Calu3 (cell line): ENCODE measurements around the gene PTGFRN. TPM values are rescaled to one million over a fixed set of nuclear protein-coding genes. Genes with fewer than 3 reads are reported as not detected.

Experiments used
- BruUV-seq: library from RNA; stranded (reverse); fragments of 400-500 nt; replicated peaks from 2 replicates; lab custom pipeline; 2021; lab: Mats Ljungman, UMichigan
- CTCF ChIA-PET: fragments of 300-600 bp; sonication (Branson Sonifier 250); formaldehyde crosslinking; loops from one replicate; lab custom pipeline; 2022; ENCODE audit warnings: antibody characterized with exemption; lab: Charles Lee
- DNase-seq: peaks from one replicate; pipeline ENCODE4 v3.0.0; 2022
- H3K27ac Mint-ChIP-seq: one replicate; pipeline ENCODE4 v1.8.0; 2022; ENCODE audit warnings: mixed read lengths; ENCODE audit not compliant: unreplicated experiment
- H3K27me3 Mint-ChIP-seq: one replicate; pipeline ENCODE4 v1.8.0; 2022; ENCODE audit warnings: mixed read lengths; ENCODE audit not compliant: unreplicated experiment
- H3K36me3 Mint-ChIP-seq: one replicate; pipeline ENCODE4 v1.8.0; 2022; ENCODE audit warnings: mild to moderate bottlenecking, moderate library complexity, mixed read lengths; ENCODE audit not compliant: insufficient read depth, unreplicated experiment
- H3K4me1 Mint-ChIP-seq: one replicate; pipeline ENCODE4 v1.8.0; 2022; ENCODE audit warnings: mild to moderate bottlenecking, low read depth, mixed read lengths; ENCODE audit not compliant: unreplicated experiment
- H3K4me3 Mint-ChIP-seq: one replicate; pipeline ENCODE4 v1.8.0; 2022; ENCODE audit warnings: mild to moderate bottlenecking, low read depth, moderate library complexity, mixed read lengths; ENCODE audit not compliant: unreplicated experiment
- H3K9me3 Mint-ChIP-seq: one replicate; pipeline ENCODE4 v1.8.0; 2022; ENCODE audit warnings: low read depth, mixed read lengths; ENCODE audit not compliant: unreplicated experiment
- intact Hi-C: fragments of 100-400 bp; cut with micrococcal nuclease; formaldehyde crosslinking; loops from one replicate; pipeline ENCODE4 v1.10.0; 2022; ENCODE audit not compliant: unreplicated experiment
- total RNA-seq: library from RNA; stranded (reverse); gene quantifications from 2 replicates; pipeline ENCODE4 v1.2.3, GENCODE V29; 2022
- TF ChIP-seq, protein P1 (sequence below): fragments of 200-600 bp; IDR thresholded peaks from one replicate; pipeline ENCODE4 v1.8.0; 2022; ENCODE audit warnings: antibody characterized with exemption; ENCODE audit not compliant: unreplicated experiment

Gene PTGFRN
- total RNA-seq, 1 experiment from 2014 or later: 44.6 TPM

DNA sequence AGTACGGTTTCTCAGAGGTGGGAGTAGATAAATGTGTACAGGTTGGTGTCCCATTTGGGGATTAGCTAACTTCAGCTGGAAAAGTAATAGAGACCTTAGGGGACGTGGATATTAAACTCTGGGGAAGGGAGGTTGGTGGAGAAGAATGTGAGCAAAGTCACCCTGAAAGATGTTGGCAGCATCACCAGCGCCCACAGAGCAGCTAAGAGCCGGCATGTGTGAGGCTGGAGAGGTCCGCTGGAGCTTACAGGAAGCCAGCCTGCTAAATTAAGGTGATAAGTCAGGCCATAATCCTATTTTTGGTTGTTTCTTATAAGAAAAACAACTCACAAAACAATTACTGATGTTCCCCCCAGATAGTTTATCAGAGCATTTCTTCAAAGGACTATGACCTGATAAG is 12.2 kb downstream of the PTGFRN start:
- Mint-ChIP-seq H3K27ac (no peak overlapping the region), H3K36me3 (no peaks in the 10 kb centered on the region), H3K9me3 (no peaks in the 10 kb centered on the region), H3K4me1 (no peaks in the 10 kb centered on the region), H3K4me3 (no peak overlapping the region), H3K27me3 (no peaks in the 10 kb centered on the region)
- intact Hi-C loops: no loop called here
- TF ChIP-seq, protein P1, sequence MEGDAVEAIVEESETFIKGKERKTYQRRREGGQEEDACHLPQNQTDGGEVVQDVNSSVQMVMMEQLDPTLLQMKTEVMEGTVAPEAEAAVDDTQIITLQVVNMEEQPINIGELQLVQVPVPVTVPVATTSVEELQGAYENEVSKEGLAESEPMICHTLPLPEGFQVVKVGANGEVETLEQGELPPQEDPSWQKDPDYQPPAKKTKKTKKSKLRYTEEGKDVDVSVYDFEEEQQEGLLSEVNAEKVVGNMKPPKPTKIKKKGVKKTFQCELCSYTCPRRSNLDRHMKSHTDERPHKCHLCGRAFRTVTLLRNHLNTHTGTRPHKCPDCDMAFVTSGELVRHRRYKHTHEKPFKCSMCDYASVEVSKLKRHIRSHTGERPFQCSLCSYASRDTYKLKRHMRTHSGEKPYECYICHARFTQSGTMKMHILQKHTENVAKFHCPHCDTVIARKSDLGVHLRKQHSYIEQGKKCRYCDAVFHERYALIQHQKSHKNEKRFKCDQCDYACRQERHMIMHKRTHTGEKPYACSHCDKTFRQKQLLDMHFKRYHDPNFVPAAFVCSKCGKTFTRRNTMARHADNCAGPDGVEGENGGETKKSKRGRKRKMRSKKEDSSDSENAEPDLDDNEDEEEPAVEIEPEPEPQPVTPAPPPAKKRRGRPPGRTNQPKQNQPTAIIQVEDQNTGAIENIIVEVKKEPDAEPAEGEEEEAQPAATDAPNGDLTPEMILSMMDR: no peak
- DNase-seq: no peak
- BruUV-seq: no TSS peak
- CTCF ChIA-PET: no interaction called here

DNA sequence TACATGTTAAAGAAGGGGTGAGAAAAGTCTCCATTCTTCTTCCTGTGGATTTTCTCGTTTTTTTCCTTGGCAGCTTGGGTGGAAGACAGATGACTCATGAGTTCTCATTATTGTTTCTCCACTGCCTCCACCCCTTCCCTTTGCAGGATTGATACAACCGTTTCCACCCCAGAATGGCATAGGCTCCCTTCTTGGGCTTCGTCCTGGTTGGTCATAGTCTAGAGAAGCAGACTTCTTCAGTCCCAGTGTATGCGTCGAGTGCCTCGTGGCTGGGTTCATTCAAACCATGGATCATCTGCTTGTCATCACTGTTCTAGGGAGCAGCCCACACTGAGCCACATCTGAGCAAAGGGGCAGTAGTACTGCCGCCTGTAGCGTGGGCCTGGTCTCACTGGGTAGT is 13.7 kb downstream of the PTGFRN start:
- Mint-ChIP-seq H3K27me3 (no peaks in the 10 kb centered on the region), H3K4me1 (no peaks in the 10 kb centered on the region), H3K27ac (no peak overlapping the region), H3K9me3 (no peaks in the 10 kb centered on the region), H3K4me3 (no peak overlapping the region), H3K36me3 (no peaks in the 10 kb centered on the region)
- intact Hi-C loops: no loop called here
- no peak for DNase-seq
- TF ChIP-seq, protein P1: no peak
- BruUV-seq: no TSS peak
- CTCF ChIA-PET: no interaction called here

DNA sequence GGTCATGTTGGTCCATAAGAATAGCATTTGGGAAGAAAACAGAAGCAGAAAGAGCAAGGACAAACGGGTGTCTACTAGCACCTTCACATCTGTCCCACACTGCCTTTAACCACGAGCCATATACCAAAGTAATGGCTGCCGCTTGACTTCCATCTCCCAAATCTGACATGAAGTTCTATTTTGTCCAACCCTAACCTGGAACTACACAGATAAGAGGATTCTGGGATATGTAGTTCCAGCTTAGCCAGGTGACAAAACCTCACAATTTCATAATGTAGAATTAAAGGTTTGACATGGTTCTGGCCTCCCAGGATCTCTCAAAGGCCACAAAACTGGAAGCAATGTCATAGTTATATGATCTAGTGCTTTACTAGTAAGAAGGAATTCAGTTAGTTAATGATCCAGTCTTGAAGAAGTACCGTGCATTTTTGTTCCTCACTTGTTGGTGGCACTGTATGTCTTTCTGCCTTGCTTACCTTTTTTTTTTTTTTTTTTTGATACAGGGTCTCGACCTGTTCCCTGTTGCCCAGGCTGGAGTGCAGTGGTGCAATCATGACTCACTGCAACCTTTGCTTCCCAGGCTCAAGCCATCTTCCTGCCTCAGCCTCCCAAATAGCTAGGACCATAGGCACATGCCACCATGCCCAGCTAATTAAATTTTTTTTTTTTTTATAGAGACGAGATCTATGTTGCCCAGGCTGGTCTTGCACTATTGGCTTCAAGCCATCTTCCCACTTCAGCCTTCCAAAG is 17.5 kb downstream of the PTGFRN start:
- DNase-seq: no peak
- Mint-ChIP-seq H3K27me3 (no peaks in the 10 kb centered on the region), H3K4me3 (no peak overlapping the region), H3K27ac (no peak overlapping the region), H3K4me1 (no peaks in the 10 kb centered on the region), H3K9me3 (no peaks in the 10 kb centered on the region), H3K36me3 (no peaks in the 10 kb centered on the region)
- CTCF ChIA-PET: interaction anchor here (0.7 kb wide), 2 partner anchors 65 to 187 kb away, joined by 5 to 6 read pairs; no protein-coding TSS in a partner anchor
- BruUV-seq: no TSS peak
- intact Hi-C loops: no loop called here
- TF ChIP-seq, protein P1: no peak

DNA sequence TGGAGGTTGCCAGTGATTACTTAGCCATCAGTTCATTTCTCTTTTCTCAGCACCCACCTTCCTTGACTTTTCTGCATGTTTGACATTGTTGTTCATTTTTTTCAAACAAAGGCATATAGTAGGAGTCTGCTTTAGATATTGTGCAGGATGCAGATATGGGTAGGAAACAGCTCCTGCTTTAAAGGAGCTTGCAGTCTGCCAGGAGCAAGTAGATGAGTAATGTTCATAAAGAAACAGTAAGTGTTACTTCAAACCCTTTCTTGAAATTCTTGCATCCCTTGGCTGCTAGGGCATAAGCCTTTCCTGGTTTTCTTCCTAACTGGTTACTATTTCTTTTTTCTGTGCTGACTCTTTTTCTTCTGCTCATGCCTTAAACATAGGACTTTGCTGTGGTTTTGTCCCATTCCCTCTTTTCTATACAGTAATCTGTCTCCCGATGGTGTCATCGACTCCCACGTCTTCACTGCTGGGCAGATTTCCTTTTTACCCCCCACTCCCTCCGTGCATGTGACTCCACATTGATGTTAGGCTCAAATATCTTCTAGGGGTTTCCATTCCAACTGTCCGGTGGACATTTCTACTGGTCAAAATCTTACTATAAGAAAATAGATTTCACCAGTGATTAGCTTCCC is 20.4 kb downstream of the PTGFRN start:
- H3K27me3 Mint-ChIP-seq: no peaks in the 10 kb centered on the region
- H3K4me1 Mint-ChIP-seq: peaks cover 6% of the 10 kb centered on the region
- CTCF ChIA-PET: no interaction called here
- no peaks in the 10 kb centered on the region for H3K36me3 Mint-ChIP-seq
- H3K27ac Mint-ChIP-seq: no peak overlapping the region
- TF ChIP-seq, protein P1: no peak
- no peaks in the 10 kb centered on the region for H3K9me3 Mint-ChIP-seq
- BruUV-seq: no TSS peak
- intact Hi-C loops: loop anchor here (10.0 kb wide), 1 partner anchor 125 kb away; no protein-coding TSS in a partner anchor
- H3K4me3 Mint-ChIP-seq: no peak overlapping the region
- no peak for DNase-seq
